ENCODE measurements around the gene FUT8. TPM values are rescaled to one million over a fixed set of nuclear protein-coding genes. Genes with fewer than 3 reads are reported as not detected.

The FUT8 gene
- total RNA-seq, 1 experiment from 2014 or later = 129 TPM

DNA sequence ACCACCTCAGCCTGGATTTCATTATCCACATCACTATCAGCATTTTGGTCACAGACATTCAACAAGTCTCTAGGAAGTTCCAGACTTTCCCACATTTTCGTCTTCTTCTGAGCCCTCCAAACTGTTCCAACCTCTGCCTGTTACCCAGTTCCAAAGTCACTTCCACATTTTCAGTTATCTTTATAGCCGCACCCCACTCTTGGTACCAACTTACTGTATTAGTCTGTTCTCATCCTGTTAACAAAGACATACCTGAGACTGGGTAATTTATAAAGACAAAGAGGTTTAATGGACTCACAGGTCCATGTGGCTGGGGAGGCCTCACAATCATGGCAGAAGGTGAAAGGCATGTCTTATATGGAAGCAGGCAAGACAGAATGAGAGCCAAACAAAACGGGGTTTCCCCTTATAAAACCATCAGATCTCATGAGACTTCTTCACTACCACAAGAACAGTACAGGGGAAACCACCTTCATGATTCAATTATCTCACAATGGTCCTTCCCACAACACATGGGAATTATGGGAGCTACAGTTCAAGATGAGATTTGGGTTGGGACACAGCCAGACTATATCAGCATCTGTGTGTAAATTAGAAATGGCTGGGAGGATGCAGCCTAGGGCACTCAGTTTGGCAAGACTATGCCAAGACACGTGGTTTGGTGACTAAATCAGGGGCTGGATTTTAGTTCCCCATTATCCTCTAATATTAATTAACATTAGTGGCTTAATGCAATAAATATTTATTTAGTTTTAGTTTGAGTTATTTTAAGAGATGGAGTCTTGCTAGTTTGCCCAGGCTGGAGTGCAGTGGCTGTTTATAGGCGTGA, 16.2 kb upstream of the FUT8 start:
- Mint-ChIP-seq H3K27ac (ENCODE audit: unreplicated experiment) (no peak overlapping the region), H3K4me3 (ENCODE audit: low read depth, unreplicated experiment) (no peak overlapping the region), H3K27me3 (ENCODE audit: unreplicated experiment) (no peaks in the 10 kb centered on the region), H3K36me3 (ENCODE audit: insufficient read depth, unreplicated experiment) (no peaks in the 10 kb centered on the region), H3K9me3 (ENCODE audit: low read depth, unreplicated experiment) (peaks cover 8% of the 10 kb centered on the region), H3K4me1 (ENCODE audit: low read depth, unreplicated experiment) (no peaks in the 10 kb centered on the region)
- intact Hi-C loops (cut with micrococcal nuclease; ENCODE audit: unreplicated experiment) = no loop called here
- no TSS peak for BruUV-seq (replicated peaks)
- TF ChIP-seq, protein P1, sequence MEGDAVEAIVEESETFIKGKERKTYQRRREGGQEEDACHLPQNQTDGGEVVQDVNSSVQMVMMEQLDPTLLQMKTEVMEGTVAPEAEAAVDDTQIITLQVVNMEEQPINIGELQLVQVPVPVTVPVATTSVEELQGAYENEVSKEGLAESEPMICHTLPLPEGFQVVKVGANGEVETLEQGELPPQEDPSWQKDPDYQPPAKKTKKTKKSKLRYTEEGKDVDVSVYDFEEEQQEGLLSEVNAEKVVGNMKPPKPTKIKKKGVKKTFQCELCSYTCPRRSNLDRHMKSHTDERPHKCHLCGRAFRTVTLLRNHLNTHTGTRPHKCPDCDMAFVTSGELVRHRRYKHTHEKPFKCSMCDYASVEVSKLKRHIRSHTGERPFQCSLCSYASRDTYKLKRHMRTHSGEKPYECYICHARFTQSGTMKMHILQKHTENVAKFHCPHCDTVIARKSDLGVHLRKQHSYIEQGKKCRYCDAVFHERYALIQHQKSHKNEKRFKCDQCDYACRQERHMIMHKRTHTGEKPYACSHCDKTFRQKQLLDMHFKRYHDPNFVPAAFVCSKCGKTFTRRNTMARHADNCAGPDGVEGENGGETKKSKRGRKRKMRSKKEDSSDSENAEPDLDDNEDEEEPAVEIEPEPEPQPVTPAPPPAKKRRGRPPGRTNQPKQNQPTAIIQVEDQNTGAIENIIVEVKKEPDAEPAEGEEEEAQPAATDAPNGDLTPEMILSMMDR (IDR thresholded peaks at IDR 0.05; ENCODE audit: unreplicated experiment) = no peak
- CTCF ChIA-PET = no interaction called here
- DNase-seq = no peak

DNA sequence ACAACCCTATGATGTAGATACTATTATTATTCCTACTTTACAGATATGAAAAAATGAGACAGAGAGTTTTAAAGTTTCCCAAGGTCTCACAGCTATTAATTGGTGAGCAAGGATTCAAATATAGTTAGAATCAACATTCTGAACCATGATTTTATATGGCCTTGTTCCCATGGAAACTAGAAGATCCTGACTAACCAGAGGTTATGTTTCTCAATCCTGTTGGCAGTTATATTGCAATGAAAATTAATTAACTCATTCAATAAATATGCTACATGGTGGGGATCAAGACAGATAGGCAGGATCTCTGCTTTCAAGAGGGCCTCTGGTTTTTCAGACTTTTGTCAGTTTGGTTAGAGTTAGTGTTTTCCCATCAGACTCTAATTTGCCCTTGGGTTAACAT, 9.3 kb upstream of the FUT8 start:
- DNase-seq = no peak
- intact Hi-C loops (cut with micrococcal nuclease; ENCODE audit: unreplicated experiment) = no loop called here
- Mint-ChIP-seq H3K4me1 (ENCODE audit: low read depth, unreplicated experiment) (no peaks in the 10 kb centered on the region), H3K27me3 (ENCODE audit: unreplicated experiment) (no peaks in the 10 kb centered on the region), H3K36me3 (ENCODE audit: insufficient read depth, unreplicated experiment) (no peaks in the 10 kb centered on the region), H3K9me3 (ENCODE audit: low read depth, unreplicated experiment) (no peaks in the 10 kb centered on the region), H3K27ac (ENCODE audit: unreplicated experiment) (no peak overlapping the region), H3K4me3 (ENCODE audit: low read depth, unreplicated experiment) (no peak overlapping the region)
- CTCF ChIA-PET = interaction anchor here (0.7 kb wide), 1 partner anchor 184 kb away, joined by 5 read pairs; no protein-coding TSS in a partner anchor
- BruUV-seq (replicated peaks) = no TSS peak
- TF ChIP-seq, protein P1 (IDR thresholded peaks at IDR 0.05; ENCODE audit: unreplicated experiment) = no peak

DNA sequence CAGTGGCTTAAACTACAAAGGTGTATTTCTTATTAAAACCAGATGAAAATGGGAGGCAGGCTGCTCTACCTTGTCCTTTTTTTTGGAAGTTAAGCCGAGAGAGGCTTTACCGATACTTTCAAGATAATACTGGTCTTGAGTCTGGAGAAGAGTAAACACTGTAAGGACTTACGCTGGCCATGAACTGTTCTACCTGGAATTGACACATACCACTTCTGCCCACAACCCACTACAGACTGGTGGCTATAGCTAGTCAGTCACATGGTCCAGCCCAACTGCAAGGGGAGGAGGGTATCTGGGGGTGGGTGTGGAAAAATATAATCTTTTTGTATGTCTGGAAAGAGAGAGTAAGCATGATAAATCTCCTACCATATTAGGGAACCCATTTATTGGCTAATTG, 4.4 kb upstream of the FUT8 start:
- no peak overlapping the region for H3K27ac Mint-ChIP-seq (ENCODE audit: unreplicated experiment)
- BruUV-seq (replicated peaks) = no TSS peak
- H3K4me3 Mint-ChIP-seq (ENCODE audit: low read depth, unreplicated experiment) = no peak overlapping the region
- H3K27me3 Mint-ChIP-seq (ENCODE audit: unreplicated experiment) = no peaks in the 10 kb centered on the region
- H3K4me1 Mint-ChIP-seq (ENCODE audit: low read depth, unreplicated experiment) = peaks cover 8% of the 10 kb centered on the region
- no peak for DNase-seq
- peaks cover 19% of the 10 kb centered on the region for H3K36me3 Mint-ChIP-seq (ENCODE audit: insufficient read depth, unreplicated experiment)
- CTCF ChIA-PET = no interaction called here
- intact Hi-C loops (cut with micrococcal nuclease; ENCODE audit: unreplicated experiment) = no loop called here
- no peaks in the 10 kb centered on the region for H3K9me3 Mint-ChIP-seq (ENCODE audit: low read depth, unreplicated experiment)
- TF ChIP-seq, protein P1 (IDR thresholded peaks at IDR 0.05; ENCODE audit: unreplicated experiment) = no peak

DNA sequence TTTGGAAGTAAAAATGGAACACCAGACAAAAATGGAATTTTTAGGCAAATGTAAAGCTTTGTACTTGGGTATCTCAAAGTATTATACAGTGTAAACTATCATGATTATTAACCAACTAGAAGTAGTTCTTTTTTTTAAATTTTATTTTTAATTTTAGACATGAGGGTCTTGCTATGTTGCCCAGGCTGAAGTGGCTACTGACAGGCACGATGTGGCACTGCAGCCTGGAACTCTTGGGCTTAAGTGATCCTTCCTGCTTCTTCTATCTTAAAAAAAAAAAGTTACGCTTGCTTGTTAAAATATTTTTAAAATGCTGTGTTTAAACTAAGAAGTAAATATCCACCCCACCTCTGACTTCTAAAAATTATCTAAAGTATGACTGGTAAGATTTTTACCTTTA, 1.9 kb upstream of the FUT8 start:
- no TSS peak for BruUV-seq (replicated peaks)
- Mint-ChIP-seq H3K4me3 (ENCODE audit: low read depth, unreplicated experiment) (peak overlapping the region; percentile 79), H3K27ac (ENCODE audit: unreplicated experiment) (no peak overlapping the region), H3K36me3 (ENCODE audit: insufficient read depth, unreplicated experiment) (peaks cover 36% of the 10 kb centered on the region), H3K4me1 (ENCODE audit: low read depth, unreplicated experiment) (peaks cover 8% of the 10 kb centered on the region), H3K27me3 (ENCODE audit: unreplicated experiment) (no peaks in the 10 kb centered on the region), H3K9me3 (ENCODE audit: low read depth, unreplicated experiment) (no peaks in the 10 kb centered on the region)
- TF ChIP-seq, protein P1 (IDR thresholded peaks at IDR 0.05; ENCODE audit: unreplicated experiment) = no peak
- intact Hi-C loops (cut with micrococcal nuclease; ENCODE audit: unreplicated experiment) = loop anchor here (1.0 to 2.0 kb wide), 2 partner anchors 54 to 180 kb away; no protein-coding TSS in a partner anchor
- CTCF ChIA-PET = interaction anchor here (0.7 to 1.7 kb wide), 7 partner anchors 12 to 414 kb away, joined by 3 to 7 read pairs (median 3); no protein-coding TSS in a partner anchor
- DNase-seq = no peak

All from Calu3 (cell line).